ENCODE data around the gene SHROOM2.

SHROOM2 gene

DNA sequence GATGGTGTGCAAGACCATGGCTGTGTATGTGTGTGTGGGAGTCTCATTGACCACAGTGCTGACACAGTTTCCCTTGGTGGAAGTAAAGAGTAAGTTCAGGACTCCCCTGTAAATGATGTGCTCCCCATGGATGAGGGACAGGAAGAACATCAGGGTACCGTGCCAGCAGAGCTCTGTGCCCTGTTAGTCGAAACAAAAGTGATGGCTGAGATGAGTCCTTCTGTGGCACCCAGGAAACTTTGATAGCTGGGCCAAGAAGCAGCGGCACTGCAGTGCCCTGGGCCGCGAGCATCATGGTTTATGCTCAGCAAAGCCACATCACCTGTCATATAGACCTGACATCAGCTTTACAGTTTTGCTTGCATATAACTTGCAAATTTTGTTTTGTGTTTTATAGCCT lies 119.5 kb downstream of the SHROOM2 start:
- no peak for FAIRE-seq

DNA sequence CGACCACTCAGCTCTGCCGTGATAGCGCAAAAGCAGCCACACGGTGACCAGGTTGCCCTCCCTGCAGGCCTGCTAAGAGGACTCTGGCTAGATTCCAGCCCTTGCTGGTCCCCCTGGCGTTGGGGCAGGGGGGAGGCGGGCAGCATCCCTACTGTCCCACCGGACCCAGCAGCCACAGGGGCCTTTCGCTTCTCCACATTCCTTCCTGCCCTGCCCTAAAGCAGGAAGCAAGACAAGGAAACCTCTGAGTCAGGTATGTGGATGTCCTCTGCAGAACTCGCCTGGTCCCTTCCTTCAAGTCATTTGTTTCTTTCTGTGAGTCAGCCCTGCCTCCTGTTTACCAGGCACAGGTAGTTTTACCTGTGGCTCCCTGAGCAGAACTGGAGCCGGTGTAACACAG lies 120.7 kb downstream of the SHROOM2 start:
- FAIRE-seq: no peak

DNA sequence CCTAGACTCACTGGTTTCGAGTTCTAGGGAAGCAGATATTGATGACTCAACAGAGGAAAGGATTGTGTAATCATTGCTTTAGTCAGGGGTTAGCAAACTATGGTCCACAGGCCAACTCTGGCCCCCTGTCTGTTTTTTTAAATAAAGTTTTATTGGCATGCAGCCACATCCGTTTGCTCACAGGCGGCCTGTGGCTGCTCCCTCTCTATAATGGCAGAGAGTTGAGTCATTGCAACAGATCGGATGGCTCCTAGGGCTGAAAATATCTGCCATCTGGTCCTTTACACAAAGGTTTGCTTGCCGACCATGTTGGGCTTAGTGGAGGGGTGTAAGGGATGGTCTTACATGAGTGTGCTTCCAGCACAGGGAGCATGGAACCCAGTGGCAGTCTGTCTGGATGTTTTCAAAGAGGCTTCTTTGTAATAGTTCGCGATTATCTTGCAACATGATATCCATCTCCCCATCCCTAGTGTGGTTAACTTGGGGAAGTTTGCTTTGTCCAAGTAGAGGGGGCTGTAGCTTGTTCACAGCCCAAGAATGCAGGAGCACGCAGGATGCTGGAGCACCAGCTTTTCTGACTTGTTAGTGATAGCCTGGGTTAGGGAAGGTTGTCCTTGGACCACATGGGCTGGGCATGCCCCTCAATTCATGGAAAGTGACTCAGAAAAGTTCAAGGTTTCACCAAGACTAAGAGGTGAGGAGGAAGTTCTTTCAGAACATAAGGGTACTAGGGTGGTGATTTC lies 121.6 kb downstream of the SHROOM2 start:
- FAIRE-seq: no peak

DNA sequence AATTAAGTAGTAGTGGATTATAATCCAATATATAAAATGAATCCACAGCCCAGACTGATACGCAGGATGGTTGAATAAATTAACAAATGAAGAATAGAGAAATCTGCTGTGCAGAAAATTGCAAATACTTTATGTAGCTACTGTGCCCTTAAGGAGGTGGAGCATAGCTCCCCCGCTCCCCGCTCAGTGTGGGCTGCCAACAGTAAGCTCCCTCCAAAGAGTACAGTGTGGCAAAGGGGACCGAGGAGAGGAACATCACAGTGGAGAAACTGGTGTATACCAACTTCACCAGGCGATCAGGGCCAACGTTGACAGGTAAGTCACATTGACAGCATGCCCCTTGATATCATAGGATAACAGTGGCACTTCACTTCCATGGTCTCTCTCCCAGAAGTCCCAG lies 123.0 kb downstream of the SHROOM2 start:
- FAIRE-seq: no peak

DNA sequence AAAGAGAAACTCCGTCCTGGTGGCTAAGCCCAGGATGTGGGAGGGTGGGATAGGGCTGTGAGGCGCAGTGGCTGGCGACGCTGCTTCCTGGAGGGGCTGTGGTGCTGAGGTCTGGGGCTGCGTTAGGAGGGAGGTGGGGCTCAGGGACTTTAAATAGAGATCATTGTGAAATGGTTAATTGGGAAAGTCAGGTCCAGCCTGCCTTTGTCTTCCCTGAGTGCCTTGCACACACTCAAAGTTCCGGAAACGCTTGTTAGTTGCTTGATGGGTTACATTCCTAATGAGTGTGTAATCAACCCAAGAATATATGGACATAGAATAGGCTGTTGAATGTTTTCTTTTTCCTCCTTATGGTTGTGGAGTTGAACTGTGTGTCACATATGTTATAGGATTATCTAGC lies 125.3 kb downstream of the SHROOM2 start:
- no peak for FAIRE-seq

DNA sequence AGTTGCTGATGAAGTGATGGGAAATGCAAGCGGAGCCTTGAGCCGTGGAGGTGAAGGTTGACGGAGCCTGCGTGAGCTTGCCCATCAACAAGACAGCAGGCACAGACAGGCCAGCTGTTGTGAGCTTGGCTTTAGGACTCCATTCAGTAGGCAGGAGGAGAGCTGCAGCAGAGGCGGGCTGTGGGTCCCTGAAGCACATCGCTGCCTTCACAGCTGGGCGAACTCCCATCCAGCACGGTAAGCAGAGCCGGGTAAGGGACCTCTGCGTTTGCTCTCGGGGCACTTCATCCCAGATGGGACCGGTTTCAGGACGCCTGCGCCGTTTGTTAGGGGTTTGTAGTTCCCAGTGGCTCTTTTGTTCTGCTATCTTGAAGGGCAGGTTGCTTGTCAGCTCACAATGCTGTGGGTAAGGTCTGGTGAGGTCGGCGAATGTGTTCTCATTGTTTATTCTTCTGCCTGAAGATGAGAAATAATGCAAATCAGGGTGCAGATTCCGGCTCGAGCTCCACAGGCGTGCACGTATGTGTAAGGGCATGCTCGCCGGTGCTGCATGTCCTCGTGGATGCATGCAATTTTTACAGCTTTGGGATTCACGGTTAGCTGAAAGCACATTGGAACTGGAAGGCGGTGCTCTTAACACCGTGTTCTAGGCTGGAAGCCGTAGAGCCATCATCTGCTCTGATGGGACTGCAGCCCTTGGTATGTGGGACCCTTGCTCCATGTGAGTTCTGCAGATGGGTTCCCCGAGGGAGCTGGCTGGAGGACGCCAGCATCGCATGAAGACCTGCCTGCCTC lies 126.3 kb downstream of the SHROOM2 start:
- FAIRE-seq: no peak

DNA sequence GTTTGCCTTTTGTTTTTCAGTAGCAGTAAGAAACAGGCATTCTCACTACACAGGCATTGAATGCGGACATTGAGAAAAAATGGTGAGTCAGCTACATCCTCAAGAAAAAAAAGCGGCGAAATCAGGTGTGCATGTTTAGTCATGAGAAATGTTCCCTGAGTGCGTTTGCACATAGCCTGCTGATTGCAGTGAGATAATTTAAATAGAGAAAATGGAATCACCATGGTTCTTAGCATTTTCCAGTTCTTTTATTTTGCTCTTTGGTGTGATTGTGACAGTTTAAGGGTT lies 126.9 kb downstream of the SHROOM2 start:
- FAIRE-seq: no peak

DNA sequence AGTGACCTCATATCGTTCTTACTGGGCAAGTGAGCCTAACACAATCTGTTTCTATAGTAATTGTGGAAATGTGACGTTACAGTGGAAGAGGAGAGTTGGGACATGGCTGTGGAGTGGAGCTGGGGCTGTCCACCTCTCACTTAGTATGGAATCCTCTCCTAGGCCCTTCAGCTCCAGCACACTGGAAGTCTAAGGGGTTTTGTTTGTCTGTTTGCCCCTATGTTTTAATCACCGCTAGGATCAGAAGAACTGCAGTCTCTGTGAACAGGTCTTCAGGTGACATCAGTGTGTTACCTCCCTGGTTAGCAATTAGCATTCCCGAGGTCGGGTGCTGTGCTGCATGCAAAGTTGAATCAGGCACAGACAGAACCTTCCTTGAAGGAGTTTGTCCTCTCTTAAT lies 131.6 kb downstream of the SHROOM2 start:
- no peak for FAIRE-seq

DNA sequence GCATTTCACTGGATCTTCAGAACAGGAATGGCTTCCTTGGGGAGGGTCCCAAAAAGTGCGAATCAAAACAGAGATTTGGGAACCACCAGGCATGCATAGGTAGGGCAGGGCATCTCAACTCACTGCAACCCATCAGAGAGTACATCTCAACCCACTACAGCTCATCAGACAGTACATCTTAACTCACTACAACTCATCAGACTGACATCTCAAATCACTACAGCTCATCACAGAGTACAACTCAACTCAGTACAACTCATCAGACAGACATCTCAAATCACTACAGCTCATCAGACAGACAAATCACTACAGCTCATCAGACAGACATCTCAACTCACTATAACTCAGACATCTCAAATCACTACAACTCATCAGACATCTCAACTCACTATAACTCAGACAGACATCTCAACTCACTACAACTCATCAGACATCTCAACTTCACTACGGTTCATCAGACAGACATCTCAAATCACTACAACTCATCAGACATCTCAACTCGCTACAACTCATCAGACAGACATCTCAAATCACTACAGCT lies 133.5 kb downstream of the SHROOM2 start:
- FAIRE-seq: no peak

DNA sequence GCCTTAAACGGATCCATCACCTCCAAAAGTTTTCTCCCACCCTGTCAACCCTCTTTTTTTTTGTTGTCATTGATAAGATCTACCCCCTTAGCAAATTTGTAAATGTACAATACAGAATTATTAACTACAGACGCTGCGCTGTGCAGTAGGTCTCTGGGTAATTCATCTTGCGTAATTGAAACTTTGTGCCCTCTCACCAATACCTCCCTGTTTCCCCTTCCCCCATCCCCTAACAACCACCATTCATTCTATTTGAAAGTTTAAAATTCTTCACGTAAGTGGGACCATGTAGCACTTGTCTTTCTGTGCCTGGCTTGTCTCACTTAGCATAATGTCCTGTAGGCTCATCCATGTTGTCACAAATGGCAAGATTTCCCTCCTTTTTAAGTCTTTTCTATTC lies 135.2 kb downstream of the SHROOM2 start:
- FAIRE-seq: no peak

DNA sequence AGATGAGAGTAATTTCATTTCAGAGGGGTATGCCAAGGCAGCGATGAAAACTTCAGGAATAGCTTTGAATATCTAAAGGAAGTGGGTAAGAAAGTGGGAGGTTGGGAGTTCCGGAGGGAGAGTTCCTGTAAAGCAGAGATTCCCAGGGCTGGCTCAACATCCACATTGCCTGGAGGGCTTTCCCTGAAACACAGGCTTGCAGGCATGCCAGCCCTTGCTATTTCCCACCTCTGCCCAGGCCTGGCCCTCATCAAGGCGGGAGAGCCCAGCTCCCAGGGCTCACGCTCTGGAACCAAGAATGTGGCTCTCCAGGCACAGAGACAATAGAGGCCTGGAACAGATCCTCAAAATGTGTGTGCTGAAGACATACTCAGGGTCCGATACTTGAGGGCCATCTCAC lies 137.1 kb downstream of the SHROOM2 start:
- no peak for FAIRE-seq

DNA sequence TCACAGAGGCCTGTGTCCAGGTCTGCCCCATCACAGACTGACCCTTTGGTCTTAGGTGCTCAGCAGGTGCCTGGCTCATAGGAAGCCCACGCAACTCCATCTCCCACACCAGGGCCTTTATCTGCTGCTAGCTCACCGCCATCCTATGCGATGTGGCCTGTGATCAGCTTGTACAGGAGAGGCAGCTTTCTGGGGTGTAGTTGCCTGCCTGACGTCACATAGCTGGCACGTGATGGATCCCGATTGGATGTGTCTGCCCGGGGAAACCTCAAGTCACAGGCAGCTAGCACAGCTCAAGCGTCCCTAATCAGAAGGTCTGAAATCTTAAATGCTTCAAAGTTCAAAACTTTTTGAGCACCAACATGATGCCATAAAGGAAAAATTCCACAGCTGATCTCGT lies 139.8 kb downstream of the SHROOM2 start:
- FAIRE-seq: no peak

DNA sequence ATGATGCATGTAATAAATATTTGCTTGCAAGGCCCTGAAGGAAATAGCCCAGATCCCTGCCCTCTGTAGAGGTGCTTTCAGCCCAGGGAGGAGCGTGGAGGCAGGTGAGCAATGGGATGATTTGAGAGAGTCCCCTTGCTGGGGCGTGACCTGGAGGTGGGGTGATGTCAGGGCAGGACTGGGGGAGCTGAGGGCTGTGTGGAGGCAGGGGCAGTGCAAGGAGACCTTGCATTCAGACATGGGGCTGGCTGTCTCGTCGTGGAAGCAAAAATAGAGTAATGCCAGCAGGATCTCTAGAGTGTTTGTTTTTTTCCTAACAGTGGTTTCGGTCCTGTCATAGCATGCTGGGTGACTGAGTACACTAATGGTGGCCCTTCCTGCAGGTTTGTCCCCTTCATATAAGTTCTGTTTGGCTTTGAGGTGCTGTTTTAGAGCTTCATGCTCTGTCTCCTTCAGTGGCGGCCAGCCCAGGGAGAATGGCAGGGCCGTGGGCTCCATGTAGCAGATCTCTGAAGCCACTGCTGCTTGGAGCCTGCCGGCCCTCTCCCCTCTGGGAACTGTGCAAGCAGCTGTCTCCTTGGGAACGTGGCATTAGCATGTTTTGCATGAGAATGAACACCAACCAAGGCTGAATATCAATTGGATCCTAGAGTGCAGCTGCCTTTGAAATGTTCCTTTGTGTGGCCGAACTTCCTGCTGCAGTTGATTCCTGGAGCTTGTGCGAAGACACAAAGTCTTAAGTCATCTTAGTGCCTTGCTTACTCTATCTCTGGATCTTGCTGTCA lies 141.7 kb downstream of the SHROOM2 start:
- FAIRE-seq: no peak

DNA sequence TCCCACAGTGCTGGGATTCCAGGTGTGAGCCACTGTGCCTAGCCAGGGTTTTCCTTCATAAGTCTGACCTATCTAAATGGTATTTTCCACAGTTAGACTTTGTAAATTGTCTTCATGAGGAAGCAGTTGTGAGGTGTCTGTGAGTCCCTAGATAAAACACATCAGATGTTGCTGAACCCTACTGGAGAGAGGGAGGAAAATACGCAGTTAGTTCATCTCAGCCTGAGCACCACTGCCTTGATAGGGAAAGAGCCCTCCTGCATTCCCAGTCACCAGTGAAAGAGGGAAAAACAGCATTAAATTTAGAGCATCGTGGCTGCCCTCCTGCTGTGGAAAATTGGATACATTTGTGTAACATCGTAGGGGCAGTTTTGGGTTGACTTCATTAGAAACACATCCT lies 149.2 kb downstream of the SHROOM2 start:
- no peak for FAIRE-seq

DNA sequence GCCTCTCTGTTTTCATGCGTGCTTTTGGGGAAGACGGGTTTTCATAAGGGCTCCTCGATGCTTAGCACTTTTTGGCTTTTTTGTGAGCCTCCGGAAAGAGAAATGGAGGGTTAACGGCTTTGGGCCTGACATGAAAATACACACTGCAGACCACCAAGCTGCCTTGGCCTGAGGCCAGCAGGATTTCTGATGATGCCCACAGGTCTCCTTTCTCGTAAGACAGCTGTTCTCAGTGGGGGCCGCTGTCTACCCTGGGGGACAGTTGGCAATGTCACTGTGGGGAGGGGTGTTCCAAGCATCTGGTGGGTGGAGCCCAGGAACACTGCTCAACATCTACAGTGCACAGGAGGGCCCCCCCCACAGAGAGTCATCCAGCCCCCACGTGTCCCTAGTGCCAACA lies 151.5 kb downstream of the SHROOM2 start:
- no peak for FAIRE-seq

DNA sequence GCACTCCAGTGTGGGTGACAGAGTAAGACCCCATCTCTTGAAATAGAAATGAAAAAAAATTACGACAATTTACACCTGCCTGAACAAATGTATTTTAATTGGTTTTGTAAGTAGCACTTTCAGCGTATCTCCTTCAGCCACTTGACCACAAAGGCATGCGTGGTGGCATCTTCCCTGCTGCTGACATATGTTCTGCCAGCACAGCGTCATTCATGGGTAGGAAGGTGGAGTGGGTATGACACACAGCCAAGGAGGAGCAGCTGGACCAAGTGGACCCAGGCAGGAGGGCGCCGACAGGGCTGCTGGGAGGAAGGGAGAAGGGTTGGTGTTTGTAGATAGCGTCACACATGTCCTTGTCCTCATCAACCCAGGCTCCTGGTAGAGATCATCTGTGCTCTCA lies 152.3 kb downstream of the SHROOM2 start:
- FAIRE-seq: no peak

DNA sequence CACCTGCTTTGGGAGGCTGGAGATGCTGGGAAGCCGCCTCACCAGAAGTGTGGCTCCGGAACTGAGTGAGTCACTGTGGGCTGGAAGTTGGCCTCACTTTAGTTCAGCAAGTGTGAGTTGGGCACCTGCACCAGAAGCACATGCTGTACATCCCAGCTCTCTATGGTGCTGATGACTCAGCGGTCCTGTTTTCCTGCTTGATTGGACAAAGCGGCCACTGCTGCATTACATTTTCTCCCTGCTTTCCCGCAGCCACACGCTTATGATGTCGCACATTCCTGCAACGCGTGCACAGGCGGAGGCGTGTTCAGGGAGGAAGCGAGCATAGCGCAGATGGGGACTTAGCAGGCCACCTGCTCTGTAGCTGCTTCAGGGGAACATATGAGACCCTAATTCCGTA lies 154.2 kb downstream of the SHROOM2 start:
- FAIRE-seq: no peak

DNA sequence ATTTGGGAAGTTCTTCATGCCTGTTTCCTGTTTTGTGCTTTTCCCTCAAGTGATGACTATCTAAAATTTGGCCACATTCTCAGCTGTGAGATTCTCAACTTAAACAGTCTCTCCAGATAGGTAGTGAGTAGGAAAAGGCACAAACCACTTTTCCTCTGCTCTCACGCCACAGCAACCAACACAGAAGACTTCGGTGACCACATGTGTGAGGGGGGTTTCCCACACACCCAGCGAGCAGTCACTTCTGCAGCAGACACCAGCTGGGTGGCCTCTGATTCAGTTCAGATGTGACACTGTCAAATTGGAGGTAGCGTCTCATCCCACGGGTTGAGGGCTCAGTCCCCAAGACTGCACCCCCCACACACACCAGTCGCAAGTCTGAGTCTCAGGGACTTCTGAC lies 155.9 kb downstream of the SHROOM2 start:
- FAIRE-seq: no peak

DNA sequence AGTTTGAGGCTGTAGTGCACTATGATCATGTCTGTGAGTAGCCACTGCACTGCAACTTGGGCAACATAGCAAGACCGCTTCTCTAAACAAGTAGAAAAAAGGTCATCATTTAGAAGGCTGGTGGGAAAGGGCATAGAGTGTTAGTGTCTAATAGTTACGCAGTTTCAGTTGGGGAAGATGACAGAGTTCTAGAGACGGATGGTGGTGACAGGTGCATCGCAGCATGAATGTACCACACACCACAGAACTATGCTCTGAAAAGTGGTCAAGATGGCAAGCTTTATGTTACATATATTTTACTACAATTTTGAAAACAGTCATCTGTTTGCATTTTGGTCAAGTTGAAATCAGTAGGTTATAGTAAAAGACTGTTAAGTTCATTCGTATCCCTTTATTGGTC lies 157.2 kb downstream of the SHROOM2 start:
- no peak for FAIRE-seq

DNA sequence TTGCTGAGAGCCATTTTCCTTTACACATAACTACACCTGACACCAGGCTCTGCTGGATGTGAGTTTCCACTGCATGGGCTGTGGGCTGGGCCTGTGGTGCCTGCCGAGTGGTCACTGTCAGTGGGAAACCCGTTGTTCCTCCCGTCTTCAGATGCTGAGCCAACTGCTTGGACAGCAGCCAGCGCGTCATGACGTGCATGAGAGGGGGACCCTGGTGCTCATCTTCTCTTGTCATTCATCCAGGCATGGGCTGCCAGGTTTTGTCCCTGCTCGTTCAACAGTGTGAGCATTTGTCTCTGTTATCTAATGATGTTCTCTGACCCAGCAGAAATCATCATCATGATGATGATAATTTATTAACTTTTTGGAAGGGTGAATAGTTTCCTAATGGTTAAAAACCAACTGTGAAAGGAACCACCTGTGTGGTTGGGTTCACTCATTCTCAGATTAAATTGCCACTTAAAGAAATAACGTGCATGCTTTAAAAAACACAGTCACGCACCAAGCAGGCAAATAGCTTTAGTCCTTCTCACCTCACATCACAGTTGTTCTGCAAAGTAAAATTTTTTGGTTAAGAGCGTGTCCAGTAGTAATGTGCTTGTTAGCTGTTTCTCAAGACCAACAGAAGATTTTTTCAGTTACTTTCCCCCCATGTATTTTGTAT lies 161.0 kb downstream of the SHROOM2 start:
- no peak for FAIRE-seq

DNA sequence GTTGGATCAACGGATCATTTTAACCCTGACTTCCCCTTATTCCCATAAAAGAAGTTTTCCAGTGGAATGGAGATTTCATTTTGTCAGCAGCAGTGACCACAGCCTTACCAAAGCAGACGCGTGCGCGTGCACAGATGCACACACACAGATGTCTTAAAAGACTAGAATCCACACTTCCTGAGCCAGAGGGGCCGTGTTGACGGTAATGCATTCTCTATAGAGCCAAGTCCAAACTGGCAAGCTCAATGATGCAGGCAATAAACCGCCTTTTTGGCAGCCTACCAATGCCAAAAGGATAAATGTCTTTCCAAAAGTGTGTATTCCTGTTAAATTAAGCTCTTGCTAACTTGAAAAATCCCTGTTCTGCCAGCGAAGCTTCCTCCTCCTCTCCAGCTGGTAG lies 162.2 kb downstream of the SHROOM2 start:
- FAIRE-seq: no peak

DNA sequence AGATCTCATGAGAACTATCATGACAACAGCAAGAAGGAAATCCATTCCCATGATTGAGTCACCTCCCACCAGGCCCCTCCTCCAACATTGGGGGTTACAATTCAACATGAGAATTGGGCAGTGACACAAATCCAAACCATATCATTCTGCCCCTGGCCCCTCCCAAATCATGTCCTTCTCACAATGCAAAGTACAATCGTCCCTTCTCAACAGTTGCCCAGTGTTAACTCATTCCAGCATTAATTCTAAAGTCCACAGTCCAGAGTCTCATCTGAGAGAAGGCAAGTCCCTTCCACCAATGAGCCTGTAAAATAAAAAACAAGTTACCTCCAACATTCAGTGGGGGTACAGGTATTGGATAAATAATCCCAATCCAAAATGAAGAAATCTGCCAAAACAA lies 166.1 kb downstream of the SHROOM2 start:
- FAIRE-seq: no peak

DNA sequence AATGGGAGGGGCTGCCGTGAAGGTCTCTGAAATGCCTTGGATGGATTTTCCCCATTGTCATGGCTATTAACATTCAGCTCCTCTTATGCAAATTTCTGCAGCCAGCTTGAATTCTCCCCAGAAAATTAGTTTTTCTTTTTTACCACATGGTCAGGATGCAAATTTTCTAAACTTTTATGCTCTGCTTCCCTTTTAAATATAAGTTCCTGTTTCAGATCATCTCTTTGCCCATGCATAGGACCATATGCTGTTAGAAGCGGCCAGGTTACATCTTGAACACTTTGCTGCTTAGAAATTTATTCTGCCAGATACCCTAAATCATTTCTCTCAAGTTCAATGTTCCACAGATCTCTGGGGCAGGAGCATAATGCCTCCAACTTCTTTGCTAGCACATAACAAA lies 167.2 kb downstream of the SHROOM2 start:
- no peak for FAIRE-seq
